ENCODE measurements around the gene AFMID. TPM values are rescaled to one million over a fixed set of nuclear protein-coding genes. Genes with fewer than 3 reads are reported as not detected.

AFMID gene
- total and polyA plus RNA-seq, 2 of the 13 experiments (the other 11 are each of a cell fraction or from before 2014, with no cell fraction given): 249 to 270 TPM

DNA sequence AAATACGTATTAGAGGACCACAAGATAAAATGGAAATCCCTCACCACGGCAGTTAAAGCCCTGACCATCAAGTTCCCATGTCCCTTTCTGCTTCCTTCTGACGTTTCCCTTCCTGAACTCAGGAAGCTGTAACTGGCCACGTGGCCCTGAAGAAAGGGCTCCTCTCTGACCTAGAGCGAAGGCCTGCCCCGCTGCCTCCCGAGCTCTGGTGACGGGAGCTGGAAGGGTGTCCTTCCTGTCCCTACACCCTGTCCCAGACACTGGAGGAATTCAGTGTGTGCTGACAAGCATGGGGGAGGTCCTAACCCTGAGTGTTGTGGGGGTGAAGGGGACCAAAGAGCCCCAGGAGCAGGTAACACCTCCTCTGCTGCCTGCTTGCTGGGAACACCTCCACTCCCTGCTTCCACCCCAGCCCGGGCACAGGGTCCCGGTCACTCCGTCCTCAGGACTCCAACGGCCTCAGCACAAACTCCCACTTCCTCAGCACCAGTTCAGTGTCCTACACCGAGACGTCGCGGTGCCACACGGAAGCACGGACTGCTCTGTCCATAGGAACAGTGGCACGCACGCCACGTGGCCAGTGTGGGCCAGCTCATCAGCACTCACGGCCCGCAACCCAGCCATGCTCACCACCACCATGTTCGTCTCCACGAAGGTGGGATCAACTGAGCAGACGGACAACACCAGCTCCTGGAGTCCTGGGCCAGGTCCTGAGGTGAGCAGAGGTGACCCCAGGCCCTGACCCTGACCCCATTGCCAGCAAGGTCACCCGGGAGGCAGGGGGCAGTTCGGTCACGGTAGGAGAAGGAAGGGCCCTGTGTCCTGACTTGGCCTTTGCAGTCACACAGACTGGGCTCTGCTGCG lies 61.1 kb downstream of the AFMID start (continued):
- TF ChIP-seq, protein P1, sequence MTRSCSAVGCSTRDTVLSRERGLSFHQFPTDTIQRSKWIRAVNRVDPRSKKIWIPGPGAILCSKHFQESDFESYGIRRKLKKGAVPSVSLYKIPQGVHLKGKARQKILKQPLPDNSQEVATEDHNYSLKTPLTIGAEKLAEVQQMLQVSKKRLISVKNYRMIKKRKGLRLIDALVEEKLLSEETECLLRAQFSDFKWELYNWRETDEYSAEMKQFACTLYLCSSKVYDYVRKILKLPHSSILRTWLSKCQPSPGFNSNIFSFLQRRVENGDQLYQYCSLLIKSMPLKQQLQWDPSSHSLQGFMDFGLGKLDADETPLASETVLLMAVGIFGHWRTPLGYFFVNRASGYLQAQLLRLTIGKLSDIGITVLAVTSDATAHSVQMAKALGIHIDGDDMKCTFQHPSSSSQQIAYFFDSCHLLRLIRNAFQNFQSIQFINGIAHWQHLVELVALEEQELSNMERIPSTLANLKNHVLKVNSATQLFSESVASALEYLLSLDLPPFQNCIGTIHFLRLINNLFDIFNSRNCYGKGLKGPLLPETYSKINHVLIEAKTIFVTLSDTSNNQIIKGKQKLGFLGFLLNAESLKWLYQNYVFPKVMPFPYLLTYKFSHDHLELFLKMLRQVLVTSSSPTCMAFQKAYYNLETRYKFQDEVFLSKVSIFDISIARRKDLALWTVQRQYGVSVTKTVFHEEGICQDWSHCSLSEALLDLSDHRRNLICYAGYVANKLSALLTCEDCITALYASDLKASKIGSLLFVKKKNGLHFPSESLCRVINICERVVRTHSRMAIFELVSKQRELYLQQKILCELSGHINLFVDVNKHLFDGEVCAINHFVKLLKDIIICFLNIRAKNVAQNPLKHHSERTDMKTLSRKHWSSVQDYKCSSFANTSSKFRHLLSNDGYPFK (CRISPR knock-in tag; IDR thresholded peaks at IDR 0.05; ENCODE audit: borderline replicate concordance): peak; percentile 23; the same call in 1 of the 2 replicates
- no peak for TF ChIP-seq TCF12 (IDR thresholded peaks at IDR 0.05)
- TF ChIP-seq TCF12 (CRISPR knock-in tag; IDR thresholded peaks at IDR 0.05): no peak
- no peak for TF ChIP-seq ZZZ3 (CRISPR knock-in tag; IDR thresholded peaks at IDR 0.05; ENCODE audit: borderline replicate concordance)
- peak; percentile 86 for TF ChIP-seq ZBTB7A (CRISPR knock-in tag; IDR thresholded peaks at IDR 0.05)
- TF ChIP-seq ASH2L (IDR thresholded peaks at IDR 0.05; ENCODE audit: insufficient read length, low read depth, low read length): no peak
- TF ChIP-seq ZFY (CRISPR knock-in tag; IDR thresholded peaks at IDR 0.05): 0 out of 2 replicates have a peak, but pooled peaks have one; percentile 12
- no peak for TF ChIP-seq IRF2 (CRISPR knock-in tag; IDR thresholded peaks at IDR 0.05)
- TF ChIP-seq SIX4 (CRISPR knock-in tag; IDR thresholded peaks at IDR 0.05): no peak

Measured in HepG2 (cell line).